ENCODE results near the gene CASK.

The CASK gene

DNA sequence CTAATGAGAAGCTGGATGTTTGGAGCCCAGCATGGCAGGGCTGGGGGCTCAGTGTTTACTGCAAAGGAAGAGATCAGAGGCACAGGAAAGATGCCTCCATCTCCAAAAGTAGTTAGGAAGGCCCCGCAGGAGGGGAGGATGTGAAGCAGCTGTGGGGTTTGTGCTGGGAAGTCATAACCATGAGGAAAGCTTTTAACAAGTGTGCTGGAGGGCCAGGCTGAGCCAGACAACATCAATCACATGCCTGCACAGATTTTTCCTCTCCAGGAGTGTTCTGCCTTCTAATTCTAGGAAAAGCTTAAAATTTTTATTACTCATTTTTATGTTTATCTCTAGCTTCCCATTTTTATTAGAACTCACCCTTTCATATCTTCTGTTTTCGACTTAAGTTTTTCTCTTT lies 134.0 kb downstream of the CASK start:
- no peaks in the 10 kb centered on the region for H3K9me3 ChIP-seq (ENCODE audit: low read length)
- H3K27me3 ChIP-seq (ENCODE audit: insufficient read depth, low read length), result no peaks in the 10 kb centered on the region
- H2AFZ ChIP-seq (ENCODE audit: low read depth, low read length), result no peak overlapping the region
- no peaks in the 10 kb centered on the region for H3K4me1 ChIP-seq (ENCODE audit: insufficient read depth, low read length)
- no peaks in the 10 kb centered on the region for H3K36me3 ChIP-seq (ENCODE audit: insufficient read depth, low read length)
- H3K4me3 ChIP-seq (ENCODE audit: low read length), result no peak overlapping the region

DNA sequence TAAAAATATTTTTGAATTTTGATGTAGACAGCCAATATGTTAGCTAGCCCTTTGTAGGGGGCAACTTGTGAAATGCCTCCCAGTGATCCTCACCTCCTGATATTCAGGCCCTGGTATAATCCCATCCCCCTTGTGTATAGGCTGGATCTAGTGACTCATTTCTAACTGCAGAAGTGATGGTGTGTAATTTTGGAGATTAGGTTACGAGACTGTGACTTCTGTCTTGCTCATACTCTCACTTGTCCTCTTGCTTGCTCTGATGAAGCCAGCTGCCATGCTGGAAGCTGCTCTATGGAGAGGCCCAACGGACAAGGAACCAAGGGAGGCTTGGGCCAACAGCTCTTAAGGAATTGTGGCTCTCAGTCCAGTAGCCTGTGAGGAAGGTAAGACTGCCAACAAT lies 137.7 kb downstream of the CASK start:
- Histone ChIP-seq H3K4me1 (ENCODE audit: insufficient read depth, low read length) (no peaks in the 10 kb centered on the region), H3K4me3 (ENCODE audit: low read length) (no peak overlapping the region), H3K27me3 (ENCODE audit: insufficient read depth, low read length) (no peaks in the 10 kb centered on the region)

GRCh38 chrX:41781500-41781899 lies 141.9 kb downstream of the CASK start:
- H3K4me3 ChIP-seq (ENCODE audit: low read length), result no peak overlapping the region
- H3K27me3 ChIP-seq (ENCODE audit: insufficient read depth, low read length), result no peaks in the 10 kb centered on the region
- no peaks in the 10 kb centered on the region for H3K4me1 ChIP-seq (ENCODE audit: insufficient read depth, low read length)
- no peaks in the 10 kb centered on the region for H3K9me3 ChIP-seq (ENCODE audit: low read length)
- no peaks in the 10 kb centered on the region for H3K36me3 ChIP-seq (ENCODE audit: insufficient read depth, low read length)
- H2AFZ ChIP-seq (ENCODE audit: low read depth, low read length), result no peak overlapping the region

More for the DNA sequence above, 137.7 kb downstream of the CASK start:
- H3K36me3 ChIP-seq (ENCODE audit: insufficient read depth, low read length), result no peaks in the 10 kb centered on the region
- no peak overlapping the region for H2AFZ ChIP-seq (ENCODE audit: low read depth, low read length)
- H3K9me3 ChIP-seq (ENCODE audit: low read length), result no peaks in the 10 kb centered on the region

DNA sequence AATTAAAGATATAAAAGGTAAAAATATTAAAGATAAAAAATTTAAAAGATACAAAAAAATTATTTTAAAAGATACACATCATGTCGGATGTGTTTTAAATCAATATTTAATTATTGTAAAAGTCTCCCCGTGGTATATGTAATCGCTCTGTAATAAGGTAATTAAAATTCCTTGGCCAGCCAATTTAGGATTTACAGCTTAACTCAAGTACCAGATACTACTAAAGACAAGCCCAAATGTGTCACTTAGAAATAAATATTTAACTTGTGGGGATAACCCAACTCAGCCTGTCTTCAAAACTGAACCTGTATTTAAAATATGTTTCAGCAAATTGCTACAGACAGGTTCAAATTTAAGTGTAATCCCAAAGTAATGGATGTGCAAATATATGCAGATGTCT lies 143.4 kb downstream of the CASK start:
- Histone ChIP-seq H3K36me3 (ENCODE audit: insufficient read depth, low read length) (no peaks in the 10 kb centered on the region), H3K4me3 (ENCODE audit: low read length) (no peak overlapping the region)

DNA sequence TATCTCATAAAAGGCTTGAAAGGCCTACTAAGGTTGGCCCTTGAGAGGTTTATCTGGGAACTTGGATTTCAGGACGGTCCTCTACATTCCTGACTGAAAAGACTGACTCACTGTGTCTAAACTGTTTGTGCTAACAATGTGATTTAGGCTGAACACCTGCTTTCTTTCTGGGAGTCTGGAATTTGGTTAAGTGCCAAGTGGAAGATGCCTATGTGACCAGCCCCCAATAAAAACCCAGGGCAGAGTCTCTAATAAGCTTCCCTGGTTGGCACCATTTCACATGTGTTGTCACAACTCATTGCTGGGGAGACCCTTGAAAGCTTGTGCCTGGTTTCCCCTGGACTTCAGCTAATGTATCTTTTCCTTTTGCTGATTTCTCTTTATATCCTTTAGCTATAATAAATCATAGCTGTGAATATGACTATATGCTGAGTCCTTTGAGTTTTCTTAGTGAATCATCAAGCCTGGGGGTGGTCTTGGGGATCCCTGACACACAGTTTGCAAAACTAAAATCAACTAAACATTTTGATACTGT lies 144.3 kb downstream of the CASK start:
- Histone ChIP-seq H3K27me3 (ENCODE audit: insufficient read depth, low read length) (no peaks in the 10 kb centered on the region), H3K4me3 (ENCODE audit: low read length) (no peak overlapping the region), H3K36me3 (ENCODE audit: insufficient read depth, low read length) (no peaks in the 10 kb centered on the region), H3K4me1 (ENCODE audit: insufficient read depth, low read length) (no peaks in the 10 kb centered on the region), H2AFZ (ENCODE audit: low read depth, low read length) (no peak overlapping the region), H3K9me3 (ENCODE audit: low read length) (no peaks in the 10 kb centered on the region)

More for the DNA sequence above, 143.4 kb downstream of the CASK start:
- no peaks in the 10 kb centered on the region for H3K9me3 ChIP-seq (ENCODE audit: low read length)
- H3K4me1 ChIP-seq (ENCODE audit: insufficient read depth, low read length), result no peaks in the 10 kb centered on the region
- no peak overlapping the region for H2AFZ ChIP-seq (ENCODE audit: low read depth, low read length)
- H3K27me3 ChIP-seq (ENCODE audit: insufficient read depth, low read length), result no peaks in the 10 kb centered on the region

DNA sequence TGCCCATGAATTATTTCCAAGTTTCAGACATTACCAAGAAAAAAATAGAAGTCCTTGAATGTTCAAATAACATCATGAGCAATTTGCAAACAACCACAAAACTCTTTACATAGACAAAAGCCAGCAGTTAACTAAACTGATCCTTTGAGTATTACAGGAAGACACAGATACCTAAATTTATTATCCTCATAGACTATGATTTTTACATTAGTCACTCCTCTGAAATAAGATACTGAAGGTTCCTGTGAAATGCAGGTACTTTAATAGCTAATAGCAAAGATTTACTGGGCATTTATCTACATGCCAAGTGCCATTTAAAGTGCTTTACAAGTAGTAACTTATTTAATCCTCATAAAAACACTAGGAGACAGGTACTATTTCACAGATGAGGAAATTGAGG lies 161.7 kb downstream of the CASK start:
- Histone ChIP-seq H3K4me3 (ENCODE audit: low read length) (no peak overlapping the region), H3K9me3 (ENCODE audit: low read length) (no peaks in the 10 kb centered on the region), H3K36me3 (ENCODE audit: insufficient read depth, low read length) (no peaks in the 10 kb centered on the region), H2AFZ (ENCODE audit: low read depth, low read length) (no peak overlapping the region), H3K27me3 (ENCODE audit: insufficient read depth, low read length) (no peaks in the 10 kb centered on the region), H3K4me1 (ENCODE audit: insufficient read depth, low read length) (no peaks in the 10 kb centered on the region)

GRCh38 chrX:41761169-41761568 lies 162.2 kb downstream of the CASK start:
- H3K27me3 ChIP-seq (ENCODE audit: insufficient read depth, low read length), result no peaks in the 10 kb centered on the region
- H2AFZ ChIP-seq (ENCODE audit: low read depth, low read length), result no peak overlapping the region
- no peak overlapping the region for H3K4me3 ChIP-seq (ENCODE audit: low read length)
- H3K9me3 ChIP-seq (ENCODE audit: low read length), result no peaks in the 10 kb centered on the region
- H3K4me1 ChIP-seq (ENCODE audit: insufficient read depth, low read length), result no peaks in the 10 kb centered on the region
- no peaks in the 10 kb centered on the region for H3K36me3 ChIP-seq (ENCODE audit: insufficient read depth, low read length)

DNA sequence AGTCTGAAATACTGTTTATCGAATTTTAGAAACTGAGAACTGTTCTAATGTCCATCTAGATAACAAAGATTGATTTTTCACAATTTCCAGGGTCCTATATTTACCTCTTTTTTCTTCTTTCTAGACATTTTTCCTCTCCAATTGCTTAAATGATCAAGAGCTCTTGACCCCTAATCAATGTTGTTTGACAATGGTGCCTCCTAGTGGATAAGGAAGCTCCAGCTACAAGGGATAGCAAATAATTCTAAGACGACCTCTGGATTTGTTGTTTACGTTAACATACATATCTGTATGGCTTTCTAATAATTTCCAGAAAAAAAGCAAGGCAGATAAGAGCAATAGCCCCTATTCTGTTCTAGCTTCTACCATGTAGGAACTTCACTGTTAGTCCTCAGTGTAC lies 163.5 kb downstream of the CASK start:
- Histone ChIP-seq H3K36me3 (ENCODE audit: insufficient read depth, low read length) (no peaks in the 10 kb centered on the region), H3K9me3 (ENCODE audit: low read length) (no peaks in the 10 kb centered on the region), H3K4me1 (ENCODE audit: insufficient read depth, low read length) (no peaks in the 10 kb centered on the region), H3K4me3 (ENCODE audit: low read length) (no peak overlapping the region), H3K27me3 (ENCODE audit: insufficient read depth, low read length) (no peaks in the 10 kb centered on the region), H2AFZ (ENCODE audit: low read depth, low read length) (no peak overlapping the region)

DNA sequence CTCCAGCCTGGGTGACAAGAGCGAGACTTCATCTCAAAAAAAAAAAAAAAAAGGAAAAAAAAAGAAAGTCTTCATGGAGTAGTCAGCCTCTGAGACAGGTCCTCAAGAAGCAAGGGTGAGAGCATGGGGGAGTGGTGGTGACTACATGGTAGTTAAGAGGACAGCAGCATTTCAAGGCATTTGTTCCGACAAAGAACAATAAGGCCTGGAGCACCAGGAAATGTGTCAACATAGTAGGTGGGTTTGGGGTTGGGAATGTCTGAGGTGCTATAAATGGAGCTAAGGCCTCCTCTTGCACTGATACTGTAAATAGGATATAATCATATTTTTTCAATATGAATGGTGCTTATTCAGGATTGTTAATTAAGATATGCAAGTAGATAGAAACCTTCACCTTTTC lies 165.0 kb downstream of the CASK start:
- no peak overlapping the region for H2AFZ ChIP-seq (ENCODE audit: low read depth, low read length)
- H3K4me3 ChIP-seq (ENCODE audit: low read length), result no peak overlapping the region
- no peaks in the 10 kb centered on the region for H3K4me1 ChIP-seq (ENCODE audit: insufficient read depth, low read length)
- no peaks in the 10 kb centered on the region for H3K27me3 ChIP-seq (ENCODE audit: insufficient read depth, low read length)
- no peaks in the 10 kb centered on the region for H3K36me3 ChIP-seq (ENCODE audit: insufficient read depth, low read length)
- no peaks in the 10 kb centered on the region for H3K9me3 ChIP-seq (ENCODE audit: low read length)

GRCh38 chrX:41750716-41751115 lies 172.6 kb downstream of the CASK start:
- Histone ChIP-seq H3K9me3 (ENCODE audit: low read length) (no peaks in the 10 kb centered on the region), H3K27me3 (ENCODE audit: insufficient read depth, low read length) (no peaks in the 10 kb centered on the region), H3K36me3 (ENCODE audit: insufficient read depth, low read length) (no peaks in the 10 kb centered on the region), H3K4me3 (ENCODE audit: low read length) (no peak overlapping the region), H2AFZ (ENCODE audit: low read depth, low read length) (no peak overlapping the region), H3K4me1 (ENCODE audit: insufficient read depth, low read length) (no peaks in the 10 kb centered on the region)

- Histone ChIP-seq H3K27me3 (ENCODE audit: insufficient read depth, low read length) (no peaks in the 10 kb centered on the region), H3K4me3 (ENCODE audit: low read length) (no peak overlapping the region), H2AFZ (ENCODE audit: low read depth, low read length) (no peak overlapping the region), H3K36me3 (ENCODE audit: insufficient read depth, low read length) (peaks cover 3% of the 10 kb centered on the region), H3K9me3 (ENCODE audit: low read length) (peaks cover 3% of the 10 kb centered on the region), H3K4me1 (ENCODE audit: insufficient read depth, low read length) (no peaks in the 10 kb centered on the region)
Measured at GRCh38 chrX:41739871-41740270, 183.5 kb downstream of the CASK start.

GRCh38 chrX:41737065-41737464 lies 186.3 kb downstream of the CASK start:
- H2AFZ ChIP-seq (ENCODE audit: low read depth, low read length), result no peak overlapping the region
- H3K4me3 ChIP-seq (ENCODE audit: low read length), result no peak overlapping the region
- no peaks in the 10 kb centered on the region for H3K36me3 ChIP-seq (ENCODE audit: insufficient read depth, low read length)
- H3K27me3 ChIP-seq (ENCODE audit: insufficient read depth, low read length), result no peaks in the 10 kb centered on the region
- peaks cover 5% of the 10 kb centered on the region for H3K4me1 ChIP-seq (ENCODE audit: insufficient read depth, low read length)
- no peaks in the 10 kb centered on the region for H3K9me3 ChIP-seq (ENCODE audit: low read length)

DNA sequence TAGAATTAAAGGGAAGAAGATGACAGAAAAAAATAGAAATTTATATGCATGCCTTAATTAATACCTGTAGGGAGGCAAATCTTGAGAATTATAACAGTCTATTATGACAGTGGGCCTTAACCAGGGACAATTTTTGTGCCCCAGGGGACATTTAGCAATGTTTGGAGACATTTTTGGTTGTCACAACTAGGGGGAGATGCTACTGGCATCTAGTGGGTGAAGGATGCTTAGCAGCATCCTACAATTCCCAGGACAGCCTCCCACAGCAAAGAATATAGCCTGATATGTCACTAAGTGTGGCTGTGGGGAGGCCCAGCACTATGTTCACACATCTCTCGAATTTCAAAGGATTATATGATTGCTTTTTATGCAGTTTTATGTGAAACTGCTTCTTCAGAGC lies 188.8 kb downstream of the CASK start:
- Histone ChIP-seq H2AFZ (ENCODE audit: low read depth, low read length) (no peak overlapping the region), H3K27me3 (ENCODE audit: insufficient read depth, low read length) (no peaks in the 10 kb centered on the region), H3K4me1 (ENCODE audit: insufficient read depth, low read length) (peaks cover 5% of the 10 kb centered on the region), H3K4me3 (ENCODE audit: low read length) (no peak overlapping the region), H3K36me3 (ENCODE audit: insufficient read depth, low read length) (no peaks in the 10 kb centered on the region), H3K9me3 (ENCODE audit: low read length) (no peaks in the 10 kb centered on the region)

DNA sequence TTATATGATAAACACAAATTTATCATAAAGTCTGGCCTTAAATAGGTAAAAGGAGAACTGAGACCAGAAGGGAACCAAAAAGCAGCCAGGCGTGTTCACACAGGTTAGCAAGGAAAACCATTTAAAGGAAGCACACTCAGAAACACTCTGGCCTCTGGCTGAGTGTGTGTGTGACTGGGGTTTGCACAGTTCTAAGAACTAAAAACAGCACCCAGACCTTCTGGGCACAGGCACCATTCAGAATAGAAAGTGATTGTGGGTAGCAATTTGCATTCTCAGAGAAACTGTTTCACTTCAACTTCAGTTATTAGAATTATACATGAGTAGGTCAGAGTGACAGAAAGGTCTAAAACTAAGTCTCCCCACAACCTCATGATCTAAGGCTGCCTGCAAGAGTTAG lies 189.4 kb downstream of the CASK start:
- Histone ChIP-seq H3K4me1 (ENCODE audit: insufficient read depth, low read length) (peaks cover 5% of the 10 kb centered on the region), H3K27me3 (ENCODE audit: insufficient read depth, low read length) (no peaks in the 10 kb centered on the region), H3K9me3 (ENCODE audit: low read length) (no peaks in the 10 kb centered on the region), H2AFZ (ENCODE audit: low read depth, low read length) (no peak overlapping the region), H3K4me3 (ENCODE audit: low read length) (no peak overlapping the region), H3K36me3 (ENCODE audit: insufficient read depth, low read length) (no peaks in the 10 kb centered on the region)

Data from neuron (in vitro differentiated cells).